ENCODE results near the gene TRIM8. TPM values are rescaled to one million over a fixed set of nuclear protein-coding genes. Genes with fewer than 3 reads are reported as not detected.

Gene TRIM8
- total and polyA plus RNA-seq, 2 of the 8 experiments (the other 6 are each of a cell fraction or from before 2014, with no cell fraction given) = 24.9 to 38.8 TPM

DNA sequence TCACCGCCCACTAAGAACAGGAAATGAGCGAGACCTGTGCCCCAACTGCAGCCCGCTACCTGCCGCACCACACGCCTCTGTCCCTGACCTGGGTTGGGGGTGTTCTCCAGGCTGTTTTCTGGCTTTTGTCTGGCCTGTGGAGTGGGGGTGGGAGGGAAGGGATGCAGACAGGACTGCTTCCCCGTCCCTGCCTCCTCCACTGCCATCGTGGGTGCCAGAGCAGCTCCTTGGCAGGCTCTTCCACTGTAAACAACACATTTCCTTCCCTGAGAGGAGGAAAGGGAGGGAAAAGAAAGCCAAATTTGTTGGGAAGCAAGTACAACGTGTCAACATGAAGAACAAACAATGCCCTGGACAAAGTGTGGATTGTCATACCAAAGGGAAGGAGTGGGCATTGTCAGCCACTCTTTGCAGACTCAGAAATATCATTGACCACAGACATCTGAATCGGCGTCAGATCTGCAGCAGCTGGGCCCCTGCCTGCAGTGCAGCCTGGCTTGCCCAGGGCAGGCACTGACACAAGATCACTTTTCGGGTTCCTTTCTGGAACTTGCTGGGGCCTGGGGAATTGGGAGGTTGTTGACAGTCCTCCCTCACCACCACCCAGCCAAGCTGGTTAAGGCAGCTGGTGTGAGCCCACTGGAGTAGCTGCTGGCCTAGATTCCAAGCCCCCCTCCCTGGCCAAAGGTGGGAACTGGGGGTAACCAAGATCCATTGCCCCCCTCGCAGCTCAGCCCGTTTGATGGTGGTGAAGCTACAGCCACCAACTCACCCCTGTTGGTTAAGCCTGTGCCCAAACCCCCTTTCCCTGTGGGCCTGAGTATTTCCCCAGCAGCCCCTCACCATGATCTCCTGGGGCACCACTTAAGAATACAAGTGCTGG is 22.6 kb upstream of the TRIM8 start:
- H2BK20ac ChIP-seq (ENCODE audit: low read length) = no peak overlapping the region
- H2AK5ac ChIP-seq (ENCODE audit: low read depth, low read length) = no peak overlapping the region
- FAIRE-seq (no peak), DNase-seq (ENCODE audit: low read depth in 1 of 2, low spot score in 2 of 2) (no peak)
- no peaks in the 10 kb centered on the region for H3K79me2 ChIP-seq (ENCODE audit: control insufficient read depth in 1 of 2, insufficient read depth in 2 of 2, low read length in 2 of 2)
- no peak for TF ChIP-seq BACH1 (IDR thresholded peaks at IDR 0.05; ENCODE audit: low read length)
- no peak for TF ChIP-seq HDAC2 (IDR thresholded peaks at IDR 0.05; ENCODE audit: borderline replicate concordance in 1 of 2, low read depth in 2 of 2, low read length in 2 of 2)
- no peak for TF ChIP-seq TBP (IDR thresholded peaks at IDR 0.05; ENCODE audit: low read depth, low read length)
- TF ChIP-seq ZNF274 (IDR thresholded peaks at IDR 0.05; ENCODE audit: borderline replicate concordance, extremely low read depth, low read length) = no peak
- TF ChIP-seq HDAC6 (IDR thresholded peaks at IDR 0.05; ENCODE audit: low read depth, low read length) = no peak
- no peak for TF ChIP-seq RNF2 (IDR thresholded peaks at IDR 0.05; ENCODE audit: borderline replicate concordance, low read depth, low read length, missing control alignments, poor library complexity, severe bottlenecking)
- TF ChIP-seq JUN (IDR thresholded peaks at IDR 0.05; ENCODE audit: low read depth, low read length) = no peak
- TF ChIP-seq CREB1 (IDR thresholded peaks at IDR 0.05) = no peak
- H3K23me2 ChIP-seq (ENCODE audit: low read depth, low read length) = peaks cover 2% of the 10 kb centered on the region; the same call in 1 of the 2 replicates
- H3K14ac ChIP-seq (ENCODE audit: insufficient read length) = no peak overlapping the region
- H3K4me3 ChIP-seq (ENCODE audit: extremely low read depth in 1 of 4, insufficient read depth in 2 of 4, low read depth in 3 of 4, low read length in 4 of 4) = no peak overlapping the region
- H3K4me1 ChIP-seq (replicated peaks in 1 of 4; ENCODE audit: control insufficient read depth in 3 of 4, insufficient read depth in 4 of 4, low read length in 3 of 4) = peaks cover 2 to 11% (median 7%) of the 10 kb centered on the region in 4 experiments
- H3K9me3 ChIP-seq (ENCODE audit: insufficient read depth in 2 of 2, low read depth in 1 of 2, low read length in 1 of 2) = no peaks in the 10 kb centered on the region
- ChIA-PET POLR2A (ENCODE audit: partially characterized antibody) (interaction anchor here (1.1 kb wide), 1 partner anchor 24 kb away, joined by 3 read pairs; no protein-coding TSS in a partner anchor), CTCF (ENCODE audit: partially characterized antibody) (interaction anchor here (0.7 to 3.1 kb wide), 6 partner anchors 10 to 49 kb away, joined by 3 to 11 read pairs (median 4); no protein-coding TSS in a partner anchor)
- no peak overlapping the region for H2BK120ac ChIP-seq (replicated peaks; ENCODE audit: low read depth, low read length)
- no peak overlapping the region for H3K9ac ChIP-seq (replicated peaks in 1 of 4; ENCODE audit: extremely low read depth in 1 of 4, low read depth in 3 of 4, low read length in 3 of 4)
- no peak overlapping the region for H3K4ac ChIP-seq (replicated peaks; ENCODE audit: insufficient read length, low read depth, low read length)
- H3K56ac ChIP-seq (replicated peaks; ENCODE audit: insufficient read length, low read depth, low read length) = no peak overlapping the region
- H4K5ac ChIP-seq (ENCODE audit: insufficient read length, low read depth, low read length) = no peak overlapping the region
- no peak overlapping the region for H2BK5ac ChIP-seq (ENCODE audit: low read depth, low read length)
- H4K20me1 ChIP-seq (replicated peaks in 1 of 2; ENCODE audit: control insufficient read depth in 1 of 2, insufficient read depth in 2 of 2, low read length in 2 of 2) = no peaks in the 10 kb centered on the region
- H3K79me1 ChIP-seq (ENCODE audit: low read depth, low read length) = no peaks in the 10 kb centered on the region
- no peak overlapping the region for H2BK15ac ChIP-seq (ENCODE audit: low read length)
- H3K23ac ChIP-seq (ENCODE audit: insufficient read length) = no peak overlapping the region
- H3K18ac ChIP-seq (ENCODE audit: extremely low read depth, low read length) = no peak overlapping the region
- H4K8ac ChIP-seq (ENCODE audit: extremely low read depth, insufficient read depth, low read length) = no peak overlapping the region
- H2BK12ac ChIP-seq (ENCODE audit: low read depth, low read length) = peak overlapping the region; percentile 80; the same call in 1 of the 2 replicates
- H3K4me2 ChIP-seq (ENCODE audit: insufficient read depth in 1 of 2, low read depth in 2 of 2, low read length in 2 of 2) = no peak overlapping the region
- H2AFZ ChIP-seq (ENCODE audit: low read length) = no peak overlapping the region
- H3K27ac ChIP-seq (ENCODE audit: low read depth, low read length) = no peak overlapping the region
- H3K27me3 ChIP-seq (replicated peaks in 1 of 4; ENCODE audit: control insufficient read depth in 3 of 4, extremely low read depth in 1 of 4, insufficient read depth in 3 of 4, low read length in 3 of 4) = no peaks in the 10 kb centered on the region
- WGBS, 2 experiments (ENCODE audit: extremely low coverage in 1 of 2, insufficient coverage in 1 of 2, insufficient read length in 1 of 2, insufficient replicate concordance in 2 of 2, low coverage in 1 of 2, low lambda C conversion rate in 2 of 2, missing lambda C conversion rate in 1 of 2) = 98% methylated on average over 13 of the region's 13 CpGs; no CpG with 5 or more reads in 1 of the 2 experiments
- H4K91ac ChIP-seq (replicated peaks; ENCODE audit: insufficient read length, low read length) = no peak overlapping the region
- H3K36me3 ChIP-seq (ENCODE audit: control insufficient read depth in 2 of 4, insufficient read depth in 4 of 4, low read length in 3 of 4) = peaks cover 0 to 3% (median 0%) of the 10 kb centered on the region in 4 experiments; a peak in 2 of 8 replicates
